GM23248 (cell line): ENCODE measurements around the gene TBX5. TPM values are rescaled to one million over a fixed set of nuclear protein-coding genes. Genes with fewer than 3 reads are reported as not detected.

ENCODE experiments used
- DNase-seq: peaks from one replicate; pipeline ENCODE4 v3.0.0-alpha.2; 2015
- H2AFZ ChIP-seq: fragments of 200-600 bp; sonication (generic); 2 replicates; pipeline ENCODE4 v1.6.1; 2016; ENCODE audit warnings: antibody characterized with exemption
- H3F3A ChIP-seq: fragments of 200-600 bp; sonication (generic); 2 replicates; pipeline ENCODE4 v1.6.1; 2016; ENCODE audit warnings: mild to moderate bottlenecking, antibody characterized with exemption, mixed run types; ENCODE audit not compliant: insufficient read depth
- H3K27ac ChIP-seq: fragments of 200-600 bp; sonication (generic); 2 replicates; pipeline ENCODE4 v1.5.1; 2016; ENCODE audit warnings: mild to moderate bottlenecking
- H3K27me3 ChIP-seq: fragments of 200-600 bp; sonication (generic); replicated peaks from 2 replicates; pipeline ENCODE4 v1.6.1; 2016; ENCODE audit warnings: mild to moderate bottlenecking; ENCODE audit not compliant: insufficient read depth
- H3K36me3 ChIP-seq: fragments of 200-600 bp; sonication (generic); 2 replicates; pipeline ENCODE4 v1.6.1; 2016; ENCODE audit warnings: low read depth, mild to moderate bottlenecking
- H3K4me1 ChIP-seq: fragments of 200-600 bp; sonication (generic); 2 replicates; pipeline ENCODE4 v1.6.1; 2016; ENCODE audit warnings: mild to moderate bottlenecking; ENCODE audit not compliant: insufficient read depth
- H3K4me2 ChIP-seq: fragments of 200-600 bp; sonication (generic); one replicate; pipeline ENCODE4 v1.6.1; 2016; ENCODE audit warnings: mild to moderate bottlenecking; ENCODE audit not compliant: unreplicated experiment
- H3K4me3 ChIP-seq: fragments of 200-600 bp; sonication (generic); 2 replicates; pipeline ENCODE4 v1.5.1; 2016; ENCODE audit warnings: mild to moderate bottlenecking
- H3K79me2 ChIP-seq: fragments of 200-600 bp; sonication (generic); 2 replicates; pipeline ENCODE4 v1.6.1; 2016; ENCODE audit warnings: mild to moderate bottlenecking; ENCODE audit not compliant: insufficient read depth
- H3K9ac ChIP-seq: fragments of 200-600 bp; sonication (generic); 2 replicates; pipeline ENCODE4 v1.6.1; 2016; ENCODE audit warnings: mild to moderate bottlenecking
- H3K9me2 ChIP-seq: fragments of 200-600 bp; sonication (generic); 2 replicates; pipeline ENCODE4 v1.6.1; 2016; ENCODE audit warnings: mixed run types, mild to moderate bottlenecking, moderate library complexity; ENCODE audit not compliant: insufficient read depth
- H3K9me3 ChIP-seq: fragments of 200-600 bp; sonication (generic); one replicate; pipeline ENCODE4 v1.6.1; 2017; ENCODE audit warnings: low read depth
- H4K20me1 ChIP-seq: fragments of 200-600 bp; sonication (generic); 2 replicates; pipeline ENCODE4 v1.6.0; 2016; ENCODE audit not compliant: insufficient read depth
- EZH2 ChIP-seq: fragments of 200-600 bp; sonication (generic); IDR thresholded peaks from 2 replicates; pipeline ENCODE4 v1.6.1; 2018; ENCODE audit warnings: antibody characterized with exemption, mild to moderate bottlenecking; ENCODE audit not compliant: insufficient read depth, poor library complexity, severe bottlenecking
- EZH2phosphoT487 ChIP-seq: fragments of 200-600 bp; sonication (generic); IDR thresholded peaks from 2 replicates; pipeline ENCODE4 v1.6.1; 2018; ENCODE audit warnings: antibody characterized with exemption, moderate library complexity, mild to moderate bottlenecking, low read depth; ENCODE audit not compliant: insufficient read depth
- WGBS, 2 experiments: methylation state at CpG; one replicate each; pipeline ENCODE4 v1.1.6; 2015 to 2017; ENCODE audit warnings: low lambda C conversion rate in 2 of 2, low coverage in 1 of 2; ENCODE audit errors: missing lambda C conversion rate in 2 of 2; 5-methylcytosine and 5-hydroxymethylcytosine counted together
- in situ Hi-C: fragments of 300-500 bp; cut with MboI; formaldehyde crosslinking; loops from 2 replicates; pipeline ENCODE4 v1.15.0; 2020
- polyA plus RNA-seq: library from polyadenylated mRNA; unstranded; fragments of >200 nt; fragmentation: Nextera tagmentation; extraction: Ambion mirVana; gene quantifications from 2 replicates; pipeline ENCODE4 v1.2.1, GENCODE V29; 2016
- total RNA-seq: library from RNA; depleted of rRNA; stranded (reverse); fragments of >200 nt; shearing (Covaris generic); gene quantifications from 2 replicates; pipeline ENCODE4 v1.2.3, GENCODE V29; 2014

The TBX5 gene
- total and polyA plus RNA-seq, 2 experiments from 2014 or later: 24.5 to 30.0 TPM

DNA sequence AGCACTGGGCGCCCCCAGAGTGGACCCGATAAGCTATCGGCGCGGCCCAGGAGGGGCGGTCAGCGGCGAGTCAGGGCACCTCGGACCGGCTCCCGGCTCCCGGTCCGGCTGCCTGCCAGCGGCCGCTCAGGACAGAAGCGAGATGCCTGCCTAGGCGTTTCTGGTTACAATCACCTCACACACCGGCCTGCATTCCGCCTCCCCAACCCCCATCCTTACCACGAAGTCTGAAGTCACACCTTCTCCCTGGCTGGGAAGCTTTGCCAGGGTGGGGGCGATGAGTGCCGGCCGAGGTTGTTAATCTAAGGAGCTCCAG lies 42.6 kb upstream of the TBX5 start:
- in situ Hi-C loops: no loop called here
- Histone ChIP-seq H3K4me3 (no peak overlapping the region), H3F3A (no peaks in the 10 kb centered on the region), H2AFZ (no peak overlapping the region), H3K27me3 (peaks cover 11% of the 10 kb centered on the region; the same call in 1 of the 2 replicates), H3K9ac (no peak overlapping the region), H3K79me2 (no peaks in the 10 kb centered on the region), H3K4me1 (no peaks in the 10 kb centered on the region), H3K4me2 (no peak overlapping the region), H3K9me2 (no peaks in the 10 kb centered on the region), H4K20me1 (no peaks in the 10 kb centered on the region), H3K36me3 (no peaks in the 10 kb centered on the region), H3K9me3 (no peaks in the 10 kb centered on the region), H3K27ac (no peak overlapping the region)
- TF ChIP-seq EZH2 (no peak), EZH2phosphoT487 (no peak)
- 90 to 93% methylated on average over 21 to 23 of the region's 23 CpGs for WGBS, 2 experiments
- no peak for DNase-seq

DNA sequence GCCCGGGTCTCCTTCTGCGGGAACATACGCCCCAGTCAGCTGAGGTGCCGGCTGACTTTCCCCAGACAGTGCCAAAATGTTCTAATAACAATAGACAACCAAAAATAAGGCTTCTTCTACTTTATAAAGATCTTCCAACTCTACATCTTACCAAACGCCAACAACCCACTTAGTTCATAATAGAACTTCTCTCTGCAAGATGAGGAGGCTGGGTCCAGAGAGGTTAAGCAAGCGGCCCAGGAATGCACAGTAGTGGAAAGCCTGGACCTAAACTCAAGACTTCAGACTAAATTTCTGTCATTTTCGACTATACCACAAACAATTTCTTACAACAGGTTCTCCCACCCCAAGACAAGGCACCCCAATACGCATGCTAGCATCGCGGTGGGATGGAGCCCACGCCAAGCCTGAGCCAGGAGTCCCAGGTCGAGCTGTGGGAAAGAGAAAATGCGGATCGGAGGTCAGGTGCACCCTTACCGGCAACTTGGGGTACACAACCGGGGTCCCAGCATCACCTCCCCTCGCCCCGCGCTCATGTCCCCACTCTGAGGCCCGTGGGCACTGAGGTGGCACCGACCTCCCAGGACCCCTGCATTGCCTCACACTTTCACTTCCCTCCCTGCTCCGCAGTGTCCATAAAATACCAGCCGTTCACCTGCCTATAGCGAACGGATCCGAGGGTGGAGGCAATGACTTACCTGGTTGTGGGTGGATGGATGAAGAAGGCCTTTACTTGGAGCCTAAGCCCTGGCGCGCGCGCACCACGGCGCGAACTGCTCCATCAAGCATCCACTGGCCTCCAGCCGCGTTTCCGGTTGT lies 42.1 kb upstream of the TBX5 start:
- Histone ChIP-seq H3K9ac (no peak overlapping the region), H3K4me1 (no peaks in the 10 kb centered on the region), H3K27ac (no peak overlapping the region), H2AFZ (no peak overlapping the region), H3K36me3 (no peaks in the 10 kb centered on the region), H3K79me2 (no peaks in the 10 kb centered on the region), H3F3A (no peaks in the 10 kb centered on the region), H3K4me3 (no peak overlapping the region), H3K9me2 (no peaks in the 10 kb centered on the region), H3K9me3 (no peaks in the 10 kb centered on the region), H3K27me3 (peaks cover 11% of the 10 kb centered on the region; the same call in 1 of the 2 replicates), H4K20me1 (no peaks in the 10 kb centered on the region), H3K4me2 (no peak overlapping the region)
- in situ Hi-C loops: no loop called here
- no peak for DNase-seq
- 89% methylated on average over 36 of the region's 36 CpGs for WGBS, 2 experiments
- TF ChIP-seq EZH2phosphoT487 (no peak), EZH2 (no peak)

DNA sequence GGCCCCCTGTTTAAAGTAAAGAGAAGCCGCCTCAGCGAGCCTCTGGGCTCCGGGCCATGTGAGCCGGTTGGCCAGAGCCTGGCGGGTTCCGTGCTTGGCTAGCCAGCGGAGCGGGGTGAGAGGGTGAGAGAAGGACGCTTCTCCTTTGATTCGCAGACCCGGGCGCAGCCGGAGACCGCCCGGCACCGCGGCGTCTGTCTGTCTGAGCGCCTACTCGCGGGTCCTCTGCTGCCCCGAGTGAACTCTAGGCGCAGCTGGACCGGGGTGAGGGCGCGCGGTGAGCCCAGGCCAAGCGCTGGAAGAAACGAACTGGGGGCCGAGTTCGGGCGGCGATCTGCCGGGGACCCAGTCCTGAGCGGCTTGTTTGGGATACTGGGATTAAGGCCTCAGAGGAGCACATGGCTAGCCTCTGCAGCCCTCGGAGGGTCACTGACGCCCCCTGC lies 41.4 kb upstream of the TBX5 start:
- no peak overlapping the region for H3K9ac ChIP-seq
- H2AFZ ChIP-seq: no peak overlapping the region
- no peaks in the 10 kb centered on the region for H3K9me2 ChIP-seq
- no peaks in the 10 kb centered on the region for H3K79me2 ChIP-seq
- H3K27ac ChIP-seq: no peak overlapping the region
- H3K4me1 ChIP-seq: no peaks in the 10 kb centered on the region
- H3K36me3 ChIP-seq: no peaks in the 10 kb centered on the region
- in situ Hi-C loops: no loop called here
- H4K20me1 ChIP-seq: no peaks in the 10 kb centered on the region
- peaks cover 15% of the 10 kb centered on the region; the same call in 1 of the 2 replicates for H3K27me3 ChIP-seq
- no peak for DNase-seq
- H3F3A ChIP-seq: no peaks in the 10 kb centered on the region
- no peaks in the 10 kb centered on the region for H3K9me3 ChIP-seq
- WGBS, 2 experiments: 95% methylated on average over 35 to 37 of the region's 37 CpGs
- H3K4me2 ChIP-seq: no peak overlapping the region
- no peak for TF ChIP-seq EZH2phosphoT487
- TF ChIP-seq EZH2: no peak
- H3K4me3 ChIP-seq: no peak overlapping the region

DNA sequence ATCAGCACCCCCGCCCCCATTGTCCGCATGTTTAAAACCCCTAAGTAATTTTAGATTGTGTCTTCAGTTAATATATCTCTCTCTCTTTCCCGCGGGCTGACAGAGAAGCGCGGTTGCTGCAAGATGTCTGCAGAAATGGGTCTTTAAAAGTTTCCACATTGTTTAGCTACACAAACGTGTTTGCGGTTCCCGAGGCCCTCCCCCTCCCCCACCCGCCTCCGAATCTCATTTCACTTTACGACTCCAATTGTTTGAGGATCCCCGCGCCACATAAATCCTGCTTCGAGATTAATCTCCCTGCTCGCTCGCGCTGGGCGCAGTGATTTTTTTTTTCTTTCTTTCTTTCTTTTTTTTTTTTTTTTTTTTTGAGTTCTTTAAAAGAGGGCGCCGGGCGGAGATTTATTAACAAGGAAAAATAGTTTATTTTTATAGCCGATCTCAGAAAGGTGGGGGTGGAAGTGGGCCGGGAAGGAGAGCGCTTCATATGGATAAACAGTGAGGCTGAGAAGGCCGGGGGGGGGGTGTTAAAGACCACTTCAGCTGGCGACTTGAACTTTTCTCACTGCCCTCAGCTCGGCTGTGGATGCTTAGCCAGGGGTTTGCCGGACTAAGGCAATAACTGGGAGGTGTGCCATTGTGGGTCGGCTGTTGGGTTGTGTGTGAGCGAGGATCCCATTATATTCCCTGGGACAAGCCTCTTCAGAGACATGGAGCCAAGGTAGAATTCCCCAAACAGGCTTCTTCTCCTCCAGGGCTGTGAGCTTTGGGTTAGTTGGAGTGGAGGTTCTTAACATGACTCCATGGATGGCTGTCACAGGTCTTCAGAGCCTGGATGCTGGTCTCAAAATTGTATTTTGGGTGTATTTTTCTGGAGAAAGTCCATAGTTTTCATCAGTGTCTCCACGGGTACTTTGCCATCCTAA lies 39.7 kb upstream of the TBX5 start:
- H3K9me3 ChIP-seq: no peaks in the 10 kb centered on the region
- in situ Hi-C loops: no loop called here
- H3K36me3 ChIP-seq: no peaks in the 10 kb centered on the region
- H3K79me2 ChIP-seq: no peaks in the 10 kb centered on the region
- no peak overlapping the region for H2AFZ ChIP-seq
- H3K9ac ChIP-seq: no peak overlapping the region
- no peak overlapping the region for H3K27ac ChIP-seq
- H3K4me2 ChIP-seq: peak overlapping the region; percentile 31
- no peaks in the 10 kb centered on the region for H4K20me1 ChIP-seq
- no peak for TF ChIP-seq EZH2
- no peak for TF ChIP-seq EZH2phosphoT487
- H3K4me3 ChIP-seq: peak overlapping the region; percentile 48
- H3K9me2 ChIP-seq: no peaks in the 10 kb centered on the region
- no peaks in the 10 kb centered on the region for H3K4me1 ChIP-seq
- no peaks in the 10 kb centered on the region for H3F3A ChIP-seq
- H3K27me3 ChIP-seq: peaks cover 22% of the 10 kb centered on the region
- no peak for DNase-seq
- WGBS, 2 experiments: 30 to 39% methylated on average over 19 to 32 of the region's 32 CpGs
